Measurements from ENCODE around the gene KREMEN1.

Gene KREMEN1

GRCh38 chr22:29149841-29150555 is 77.2 kb downstream of the KREMEN1 start:
- peak in 44 of 58 donors; percentile 16 to 85 (median 52) for DNase-seq

GRCh38 chr22:29150701-29151100 is 77.9 kb downstream of the KREMEN1 start:
- no peak for DNase-seq

- DNase-seq = no peak
Measured at GRCh38 chr22:29151316-29151715, 78.5 kb downstream of the KREMEN1 start.

- DNase-seq = peak in 45 of 58 donors; percentile 8 to 81 (median 51)
Measured at GRCh38 chr22:29152045-29152953, 79.5 kb downstream of the KREMEN1 start.

- DNase-seq = peak in 1 of 58 donors; percentile 40
Measured at GRCh38 chr22:29152954-29153719, 80.3 kb downstream of the KREMEN1 start.

GRCh38 chr22:29154364-29155048 is 81.7 kb downstream of the KREMEN1 start:
- peak in 53 of 58 donors; percentile 11 to 81 (median 54) for DNase-seq

GRCh38 chr22:29155966-29156365 is 83.1 kb downstream of the KREMEN1 start:
- no peak for DNase-seq

GRCh38 chr22:29156507-29156906 is 83.7 kb downstream of the KREMEN1 start:
- peak in 6 of 58 donors; percentile 4 to 33 (median 11) for DNase-seq

- no peak for DNase-seq
Measured at GRCh38 chr22:29157759-29158535, 85.1 kb downstream of the KREMEN1 start.

- no peak for DNase-seq
Measured at GRCh38 chr22:29158546-29158945, 85.7 kb downstream of the KREMEN1 start.

- no peak for DNase-seq
Measured at GRCh38 chr22:29163808-29164207, 91.0 kb downstream of the KREMEN1 start.

- DNase-seq = no peak
Measured at GRCh38 chr22:29165321-29166060, 92.7 kb downstream of the KREMEN1 start.

- no peak for DNase-seq
Measured at GRCh38 chr22:29166180-29166579, 93.3 kb downstream of the KREMEN1 start.

- DNase-seq = no peak
Measured at GRCh38 chr22:29167032-29167911, 94.4 kb downstream of the KREMEN1 start.

GRCh38 chr22:29171721-29172120 is 98.9 kb downstream of the KREMEN1 start:
- DNase-seq = no peak

- DNase-seq = no peak
Measured at GRCh38 chr22:29172216-29172615, 99.4 kb downstream of the KREMEN1 start.

GRCh38 chr22:29175312-29175835 is 102.5 kb downstream of the KREMEN1 start:
- no peak for DNase-seq

All from anterior cingulate cortex (tissue), 58 donors.